ENCODE results near the gene CD83.

DNA sequence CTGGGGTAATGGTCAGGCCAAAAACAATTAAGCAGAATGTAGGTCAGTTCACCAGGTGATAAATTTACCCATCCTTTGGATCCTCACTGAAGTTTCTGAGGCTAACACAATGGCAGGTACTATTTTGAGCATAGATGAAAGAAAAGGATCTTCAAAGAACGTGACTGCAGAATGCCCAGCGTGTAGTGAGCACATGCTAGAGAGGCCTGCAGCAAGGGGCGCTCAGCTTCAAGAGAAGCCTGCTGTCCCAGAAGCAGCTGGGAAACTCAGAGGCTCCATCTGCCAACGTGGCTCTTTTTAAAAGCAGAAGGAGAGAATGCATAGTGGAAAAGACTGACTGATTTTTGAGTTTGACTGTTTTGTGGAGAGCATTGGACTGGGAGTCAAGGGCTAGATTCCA, 57.4 kb downstream of the CD83 start:
- no peak for TF ChIP-seq CTCF (optimal IDR thresholded peaks at IDR 0.05 in 1 of 3, IDR thresholded peaks at IDR 0.05 in 1 of 3, conservative IDR thresholded peaks at IDR 0.05 in 1 of 3; ENCODE audit: extremely low read depth in 1 of 3, insufficient read depth in 2 of 3, low read length in 3 of 3)
- TF ChIP-seq EZH2 (IDR thresholded peaks at IDR 0.05; ENCODE audit: low read length), result no peak

Measured in keratinocyte (primary cell).